ENCODE results near the gene GCH1. TPM values are rescaled to one million over a fixed set of nuclear protein-coding genes. Genes with fewer than 3 reads are reported as not detected.
"Not testable (repeated sequence)": the region's sequence is repeated elsewhere in the genome, so short reads cannot be mapped to it uniquely, and the experiment has no call there.

The GCH1 gene
- total RNA-seq, 1 donor from 2014 or later, result 17.2 TPM

- Mint-ChIP-seq H3K36me3 (ENCODE audit: low read depth) (no peaks in the 10 kb centered on the region), H3K9me3 (no peaks in the 10 kb centered on the region), H3K4me1 (no peaks in the 10 kb centered on the region), H3K27ac (no peak overlapping the region), H3K4me3 (no peak overlapping the region), H3K27me3 (no peaks in the 10 kb centered on the region)
- CTCF ChIA-PET, result no interaction called here
- intact Hi-C loops (cut with micrococcal nuclease), result no loop called here
- ATAC-seq (ENCODE audit: low read depth) (no peak), DNase-seq (no peak)
- TF ChIP-seq CTCF (IDR thresholded peaks at IDR 0.05), result no peak
- POLR2A ChIA-PET, result no interaction called here
These were observed 28.5 kb upstream of the GCH1 start for GRCh38 chr14:54931101-54931500.

GRCh38 chr14:54929556-54929955 lies 26.9 kb upstream of the GCH1 start:
- no peak for DNase-seq
- no peaks in the 10 kb centered on the region for H3K9me3 Mint-ChIP-seq
- no peak overlapping the region for H3K27ac Mint-ChIP-seq
- CTCF ChIA-PET, result no interaction called here
- POLR2A ChIA-PET, result no interaction called here
- intact Hi-C loops (cut with micrococcal nuclease), result no loop called here
- no peaks in the 10 kb centered on the region for H3K27me3 Mint-ChIP-seq
- no peaks in the 10 kb centered on the region for H3K36me3 Mint-ChIP-seq (ENCODE audit: low read depth)
- no peak overlapping the region for H3K4me3 Mint-ChIP-seq
- no peak for TF ChIP-seq CTCF (IDR thresholded peaks at IDR 0.05)
- H3K4me1 Mint-ChIP-seq, result no peaks in the 10 kb centered on the region
- ATAC-seq (ENCODE audit: low read depth), result no peak

GRCh38 chr14:54928216-54928615 lies 25.6 kb upstream of the GCH1 start:
- H3K36me3 Mint-ChIP-seq (ENCODE audit: low read depth), result no peaks in the 10 kb centered on the region
- no peaks in the 10 kb centered on the region for H3K27me3 Mint-ChIP-seq
- ChIA-PET POLR2A (no interaction called here), CTCF (no interaction called here)
- H3K4me3 Mint-ChIP-seq, result no peak overlapping the region
- TF ChIP-seq CTCF (IDR thresholded peaks at IDR 0.05), result no peak
- ATAC-seq (ENCODE audit: low read depth) (no peak), DNase-seq (no peak)
- H3K27ac Mint-ChIP-seq, result no peak overlapping the region
- intact Hi-C loops (cut with micrococcal nuclease), result no loop called here
- H3K9me3 Mint-ChIP-seq, result no peaks in the 10 kb centered on the region
- H3K4me1 Mint-ChIP-seq, result no peaks in the 10 kb centered on the region

- no peaks in the 10 kb centered on the region for H3K36me3 Mint-ChIP-seq (ENCODE audit: low read depth)
- H3K27me3 Mint-ChIP-seq, result no peaks in the 10 kb centered on the region
- TF ChIP-seq CTCF (IDR thresholded peaks at IDR 0.05), result no peak
- ATAC-seq (ENCODE audit: low read depth), result no peak
- H3K27ac Mint-ChIP-seq, result no peak overlapping the region
- no peak overlapping the region for H3K4me3 Mint-ChIP-seq
- intact Hi-C loops (cut with micrococcal nuclease), result no loop called here
- DNase-seq, result no peak
- no peaks in the 10 kb centered on the region for H3K4me1 Mint-ChIP-seq
- CTCF ChIA-PET, result no interaction called here
- POLR2A ChIA-PET, result no interaction called here
- H3K9me3 Mint-ChIP-seq, result no peaks in the 10 kb centered on the region
These were observed 24.9 kb upstream of the GCH1 start for GRCh38 chr14:54927551-54927950.

GRCh38 chr14:54926570-54926969 lies 23.9 kb upstream of the GCH1 start:
- H3K4me3 Mint-ChIP-seq; ATAC-seq (ENCODE audit: low read depth); POLR2A ChIA-PET; CTCF ChIA-PET; H3K9me3 Mint-ChIP-seq; H3K27ac Mint-ChIP-seq; intact Hi-C loops (cut with micrococcal nuclease); H3K27me3 Mint-ChIP-seq; H3K36me3 Mint-ChIP-seq (ENCODE audit: low read depth); H3K4me1 Mint-ChIP-seq; DNase-seq: not testable (repeated sequence)

- ChIA-PET POLR2A (no interaction called here), CTCF (no interaction called here)
- no peak for TF ChIP-seq CTCF (IDR thresholded peaks at IDR 0.05)
- H3K4me1 Mint-ChIP-seq, result no peaks in the 10 kb centered on the region
- no peaks in the 10 kb centered on the region for H3K9me3 Mint-ChIP-seq
- H3K36me3 Mint-ChIP-seq (ENCODE audit: low read depth), result no peaks in the 10 kb centered on the region
- DNase-seq, result no peak
- intact Hi-C loops (cut with micrococcal nuclease), result no loop called here
- H3K4me3 Mint-ChIP-seq, result no peak overlapping the region
- no peaks in the 10 kb centered on the region for H3K27me3 Mint-ChIP-seq
- H3K27ac Mint-ChIP-seq, result no peak overlapping the region
- no peak for ATAC-seq (ENCODE audit: low read depth)
These were observed 20.0 kb upstream of the GCH1 start for GRCh38 chr14:54922598-54922997.

Data from activated B cell treated with CpG ODN at 0.5 μM for 24 hours (primary cell).